GM12878 (cell line): ENCODE data around the gene TMEM121B. TPM values are rescaled to one million over a fixed set of nuclear protein-coding genes. Genes with fewer than 3 reads are reported as not detected.

ENCODE experiments used
- ETV6 ChIP-seq, 2 experiments: fragments of 450-650 bp in 1 of 2; IDR thresholded peaks in 1 of 2; conservative IDR thresholded peaks in 1 of 2; 2 replicates each; pipeline ENCODE4 v1.6.1; 2014; ENCODE audit warnings: antibody characterized with exemption in 1 of 2, borderline replicate concordance in 1 of 2, low read depth in 1 of 2, mild to moderate bottlenecking in 1 of 2, moderate library complexity in 1 of 2
- KDM1A ChIP-seq: fragments of 200-600 bp; sonication (generic); IDR thresholded peaks from 2 replicates; pipeline ENCODE4 v1.6.1; 2016; ENCODE audit warnings: borderline replicate concordance
- STAT1 ChIP-seq: fragments of 450-650 bp; conservative IDR thresholded peaks from 2 replicates; pipeline ENCODE4 v1.6.1; 2014; ENCODE audit warnings: antibody characterized with exemption, mild to moderate bottlenecking
- YBX1 ChIP-seq: fragments of 450-650 bp; IDR thresholded peaks from 2 replicates; pipeline ENCODE4 v1.6.1; 2016; ENCODE audit warnings: antibody characterized with exemption
- polyA plus RNA-seq, 11 experiments: library from polyadenylated mRNA; depleted of rRNA in 4 of 11; unstranded in 6 of 11; stranded (reverse) in 5 of 11; fragments of >200 nt; fragmentation: Nextera tagmentation in 4 of 11; fragmentation: Illumina TruSeq in 1 of 11; extraction: Ambion mirVana in 4 of 11; extraction: Trizol in 1 of 11; gene quantifications; 1 replicate in 1 of 11; 2 replicates in 10 of 11; pipeline versions ENCODE4 v1.2.1 to v1.2.3, GENCODE V29; 2011 to 2016; ENCODE audit warnings: inconsistent platforms in 2 of 11, missing spikeins in 2 of 11, low read depth in 1 of 11
- total RNA-seq, 4 experiments: library from RNA; depleted of rRNA in 3 of 4; stranded (reverse); fragments of >200 nt in 3 of 4; fragmentation: Illumina TruSeq in 1 of 4; extraction: Trizol in 1 of 4; gene quantifications; 2 replicates each; pipeline versions ENCODE4 v1.2.1 to v1.2.3, GENCODE V29; 2013 to 2021
- TF ChIP-seq, protein P1 (sequence below): fragments of 450-650 bp; conservative IDR thresholded peaks from 2 replicates; pipeline ENCODE4 v1.6.1; 2017; ENCODE audit warnings: mild to moderate bottlenecking, moderate library complexity
- TF ChIP-seq, protein P2 (sequence below): fragments of 450-650 bp; IDR thresholded peaks from 2 replicates; pipeline ENCODE4 v1.6.1; 2017; ENCODE audit warnings: mild to moderate bottlenecking
- TF ChIP-seq, protein P3 (sequence below), 3 experiments: IDR thresholded peaks in 2 of 3; conservative IDR thresholded peaks in 1 of 3; 2 replicates each; pipeline ENCODE4 v1.5.1; 2011; ENCODE audit warnings: low read depth in 3 of 3, low read length in 3 of 3, mild to moderate bottlenecking in 3 of 3, control low read depth in 2 of 3, moderate library complexity in 2 of 3, inconsistent platforms in 1 of 3, mixed read lengths in 1 of 3; ENCODE audit not compliant: control insufficient read depth in 2 of 3, insufficient read depth in 1 of 3; ENCODE audit errors: extremely low read depth in 1 of 3

Gene TMEM121B
- total and polyA plus RNA-seq, 10 of the 15 experiments (the other 5 are each of a cell fraction or from before 2014, with no cell fraction given), result 0.02 to 0.10 (median 0.06) TPM; not detected in 5

DNA sequence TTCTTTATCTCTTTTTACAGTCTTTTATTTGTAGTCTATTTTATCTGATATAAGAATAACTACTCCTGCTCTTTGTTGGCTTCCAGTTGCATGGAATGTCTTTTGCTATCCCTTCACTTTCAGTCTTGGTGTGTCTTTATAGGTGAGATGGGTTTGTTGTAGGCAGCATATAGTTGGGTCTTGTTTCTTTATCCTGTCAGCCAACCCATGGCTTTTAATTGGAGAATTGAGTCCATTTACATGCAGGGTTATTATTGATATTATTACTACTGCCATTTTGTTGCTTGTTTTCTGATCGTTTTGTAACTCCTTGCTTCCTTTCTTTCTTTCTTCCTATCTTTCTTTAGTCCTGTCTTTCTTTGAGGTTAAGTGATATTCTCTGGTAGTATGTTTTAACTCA, 48.3 kb downstream of the TMEM121B start (continued):
- TF ChIP-seq, protein P1, sequence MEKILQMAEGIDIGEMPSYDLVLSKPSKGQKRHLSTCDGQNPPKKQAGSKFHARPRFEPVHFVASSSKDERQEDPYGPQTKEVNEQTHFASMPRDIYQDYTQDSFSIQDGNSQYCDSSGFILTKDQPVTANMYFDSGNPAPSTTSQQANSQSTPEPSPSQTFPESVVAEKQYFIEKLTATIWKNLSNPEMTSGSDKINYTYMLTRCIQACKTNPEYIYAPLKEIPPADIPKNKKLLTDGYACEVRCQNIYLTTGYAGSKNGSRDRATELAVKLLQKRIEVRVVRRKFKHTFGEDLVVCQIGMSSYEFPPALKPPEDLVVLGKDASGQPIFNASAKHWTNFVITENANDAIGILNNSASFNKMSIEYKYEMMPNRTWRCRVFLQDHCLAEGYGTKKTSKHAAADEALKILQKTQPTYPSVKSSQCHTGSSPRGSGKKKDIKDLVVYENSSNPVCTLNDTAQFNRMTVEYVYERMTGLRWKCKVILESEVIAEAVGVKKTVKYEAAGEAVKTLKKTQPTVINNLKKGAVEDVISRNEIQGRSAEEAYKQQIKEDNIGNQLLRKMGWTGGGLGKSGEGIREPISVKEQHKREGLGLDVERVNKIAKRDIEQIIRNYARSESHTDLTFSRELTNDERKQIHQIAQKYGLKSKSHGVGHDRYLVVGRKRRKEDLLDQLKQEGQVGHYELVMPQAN, result no peak
- TF ChIP-seq, protein P2, sequence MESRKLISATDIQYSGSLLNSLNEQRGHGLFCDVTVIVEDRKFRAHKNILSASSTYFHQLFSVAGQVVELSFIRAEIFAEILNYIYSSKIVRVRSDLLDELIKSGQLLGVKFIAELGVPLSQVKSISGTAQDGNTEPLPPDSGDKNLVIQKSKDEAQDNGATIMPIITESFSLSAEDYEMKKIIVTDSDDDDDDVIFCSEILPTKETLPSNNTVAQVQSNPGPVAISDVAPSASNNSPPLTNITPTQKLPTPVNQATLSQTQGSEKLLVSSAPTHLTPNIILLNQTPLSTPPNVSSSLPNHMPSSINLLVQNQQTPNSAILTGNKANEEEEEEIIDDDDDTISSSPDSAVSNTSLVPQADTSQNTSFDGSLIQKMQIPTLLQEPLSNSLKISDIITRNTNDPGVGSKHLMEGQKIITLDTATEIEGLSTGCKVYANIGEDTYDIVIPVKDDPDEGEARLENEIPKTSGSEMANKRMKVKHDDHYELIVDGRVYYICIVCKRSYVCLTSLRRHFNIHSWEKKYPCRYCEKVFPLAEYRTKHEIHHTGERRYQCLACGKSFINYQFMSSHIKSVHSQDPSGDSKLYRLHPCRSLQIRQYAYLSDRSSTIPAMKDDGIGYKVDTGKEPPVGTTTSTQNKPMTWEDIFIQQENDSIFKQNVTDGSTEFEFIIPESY, result no peak
- no peak for TF ChIP-seq YBX1
- TF ChIP-seq ETV6 (conservative IDR thresholded peaks at IDR 0.05 in 1 of 2, IDR thresholded peaks at IDR 0.05 in 1 of 2; ENCODE audit: borderline replicate concordance in 1 of 2, low read depth in 1 of 2), result no peak
- TF ChIP-seq STAT1, result no peak
- TF ChIP-seq, protein P3, sequence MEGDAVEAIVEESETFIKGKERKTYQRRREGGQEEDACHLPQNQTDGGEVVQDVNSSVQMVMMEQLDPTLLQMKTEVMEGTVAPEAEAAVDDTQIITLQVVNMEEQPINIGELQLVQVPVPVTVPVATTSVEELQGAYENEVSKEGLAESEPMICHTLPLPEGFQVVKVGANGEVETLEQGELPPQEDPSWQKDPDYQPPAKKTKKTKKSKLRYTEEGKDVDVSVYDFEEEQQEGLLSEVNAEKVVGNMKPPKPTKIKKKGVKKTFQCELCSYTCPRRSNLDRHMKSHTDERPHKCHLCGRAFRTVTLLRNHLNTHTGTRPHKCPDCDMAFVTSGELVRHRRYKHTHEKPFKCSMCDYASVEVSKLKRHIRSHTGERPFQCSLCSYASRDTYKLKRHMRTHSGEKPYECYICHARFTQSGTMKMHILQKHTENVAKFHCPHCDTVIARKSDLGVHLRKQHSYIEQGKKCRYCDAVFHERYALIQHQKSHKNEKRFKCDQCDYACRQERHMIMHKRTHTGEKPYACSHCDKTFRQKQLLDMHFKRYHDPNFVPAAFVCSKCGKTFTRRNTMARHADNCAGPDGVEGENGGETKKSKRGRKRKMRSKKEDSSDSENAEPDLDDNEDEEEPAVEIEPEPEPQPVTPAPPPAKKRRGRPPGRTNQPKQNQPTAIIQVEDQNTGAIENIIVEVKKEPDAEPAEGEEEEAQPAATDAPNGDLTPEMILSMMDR (IDR thresholded peaks at IDR 0.05 in 2 of 3, conservative IDR thresholded peaks at IDR 0.05 in 1 of 3; ENCODE audit: control insufficient read depth in 2 of 3, extremely low read depth in 1 of 3, insufficient read depth in 1 of 3, low read depth in 3 of 3, low read length in 3 of 3), result no peak
- TF ChIP-seq KDM1A, result no peak
- TF ChIP-seq, all 136 proteins: peak for 0

Other genes starting within 250 kb of the TMEM121B start
- not detected in 2 replicates for gene GAB4, start 113.1 kb downstream of the TMEM121B start, total RNA-seq (2014; rRNA removed)
- gene GAB4, start 113.1 kb downstream of the TMEM121B start, total RNA-seq (2014; rRNA removed; fragmentation: Illumina TruSeq; extraction: Trizol), result not detected in 2 replicates
- gene GAB4, start 113.1 kb downstream of the TMEM121B start, total RNA-seq (2021), result not detected in 2 replicates
- not detected in 2 replicates for gene GAB4, start 113.1 kb downstream of the TMEM121B start, polyA plus RNA-seq (2011; rRNA removed)
- not detected in 2 replicates for gene GAB4, start 113.1 kb downstream of the TMEM121B start, polyA plus RNA-seq (2014; fragmentation: Illumina TruSeq; extraction: Trizol)
- gene GAB4, start 113.1 kb downstream of the TMEM121B start, polyA plus RNA-seq (2014; fragmentation: Nextera tagmentation; extraction: Ambion mirVana), result not detected
- gene GAB4, start 113.1 kb downstream of the TMEM121B start, polyA plus RNA-seq (2014; rRNA removed), result not detected in 2 replicates
- gene GAB4, start 113.1 kb downstream of the TMEM121B start, polyA plus RNA-seq (2016; fragmentation: Nextera tagmentation; extraction: Ambion mirVana), result not detected
- 3.8 and 4.2 TPM in 2 replicates for gene IL17RA, start 36.4 kb downstream of the TMEM121B start, total RNA-seq (2014; rRNA removed)
- gene IL17RA, start 36.4 kb downstream of the TMEM121B start, total RNA-seq (2014; rRNA removed; fragmentation: Illumina TruSeq; extraction: Trizol), result 3.0 and 3.1 TPM in 2 replicates
- gene IL17RA, start 36.4 kb downstream of the TMEM121B start, total RNA-seq (2021), result 9.4 and 10.2 TPM in 2 replicates
- 5.9 and 9.9 TPM in 2 replicates for gene IL17RA, start 36.4 kb downstream of the TMEM121B start, polyA plus RNA-seq (2011; rRNA removed)
- 3.8 and 5.1 TPM in 2 replicates for gene IL17RA, start 36.4 kb downstream of the TMEM121B start, polyA plus RNA-seq (2014; fragmentation: Illumina TruSeq; extraction: Trizol)
- gene IL17RA, start 36.4 kb downstream of the TMEM121B start, polyA plus RNA-seq (2014; fragmentation: Nextera tagmentation; extraction: Ambion mirVana), result under 1 TPM; 0.71 to 0.75 TPM
- gene IL17RA, start 36.4 kb downstream of the TMEM121B start, polyA plus RNA-seq (2014; rRNA removed), result 4.1 and 4.7 TPM in 2 replicates
- 1 to 10 TPM; 6.4 to 9.7 TPM for gene IL17RA, start 36.4 kb downstream of the TMEM121B start, polyA plus RNA-seq (2016; fragmentation: Nextera tagmentation; extraction: Ambion mirVana)
- 47.8 and 54.1 TPM in 2 replicates for gene HDHD5, start 37.9 kb upstream of the TMEM121B start, total RNA-seq (2014; rRNA removed)
- 25.8 and 27.1 TPM in 2 replicates for gene HDHD5, start 37.9 kb upstream of the TMEM121B start, total RNA-seq (2014; rRNA removed; fragmentation: Illumina TruSeq; extraction: Trizol)
- gene HDHD5, start 37.9 kb upstream of the TMEM121B start, total RNA-seq (2021), result 46.4 and 47.0 TPM in 2 replicates
- 45.2 and 67.4 TPM in 2 replicates for gene HDHD5, start 37.9 kb upstream of the TMEM121B start, polyA plus RNA-seq (2011; rRNA removed)
- 8.9 and 27.4 TPM in 2 replicates for gene HDHD5, start 37.9 kb upstream of the TMEM121B start, polyA plus RNA-seq (2014; fragmentation: Illumina TruSeq; extraction: Trizol)
- gene HDHD5, start 37.9 kb upstream of the TMEM121B start, polyA plus RNA-seq (2014; fragmentation: Nextera tagmentation; extraction: Ambion mirVana), result 1 to 10 TPM; 1.7 to 7.7 TPM
- gene HDHD5, start 37.9 kb upstream of the TMEM121B start, polyA plus RNA-seq (2014; rRNA removed), result 51.9 and 52.8 TPM in 2 replicates
- 10 to 100 TPM; 67.3 to 68.0 TPM for gene HDHD5, start 37.9 kb upstream of the TMEM121B start, polyA plus RNA-seq (2016; fragmentation: Nextera tagmentation; extraction: Ambion mirVana)
- 10.2 and 10.3 TPM in 2 replicates for gene ADA2, start 98.1 kb upstream of the TMEM121B start, total RNA-seq (2014; rRNA removed)
- gene ADA2, start 98.1 kb upstream of the TMEM121B start, total RNA-seq (2014; rRNA removed; fragmentation: Illumina TruSeq; extraction: Trizol), result 7.2 and 8.1 TPM in 2 replicates
- 24.5 and 24.7 TPM in 2 replicates for gene ADA2, start 98.1 kb upstream of the TMEM121B start, total RNA-seq (2021)
- 6.2 and 10.4 TPM in 2 replicates for gene ADA2, start 98.1 kb upstream of the TMEM121B start, polyA plus RNA-seq (2011; rRNA removed)
- gene ADA2, start 98.1 kb upstream of the TMEM121B start, polyA plus RNA-seq (2014; fragmentation: Illumina TruSeq; extraction: Trizol), result 21.2 and 21.4 TPM in 2 replicates
- gene ADA2, start 98.1 kb upstream of the TMEM121B start, polyA plus RNA-seq (2014; fragmentation: Nextera tagmentation; extraction: Ambion mirVana), result 1 to 10 TPM; 5.5 to 7.1 TPM
- gene ADA2, start 98.1 kb upstream of the TMEM121B start, polyA plus RNA-seq (2014; rRNA removed), result 12.6 and 16.5 TPM in 2 replicates
- gene ADA2, start 98.1 kb upstream of the TMEM121B start, polyA plus RNA-seq (2016; fragmentation: Nextera tagmentation; extraction: Ambion mirVana), result 1 to 10 TPM; 7.0 to 7.5 TPM
- gene CECR2, start 248.1 kb upstream of the TMEM121B start, total RNA-seq (2014; rRNA removed), result not detected in 2 replicates
- not detected in 2 replicates for gene CECR2, start 248.1 kb upstream of the TMEM121B start, total RNA-seq (2014; rRNA removed; fragmentation: Illumina TruSeq; extraction: Trizol)
- gene CECR2, start 248.1 kb upstream of the TMEM121B start, total RNA-seq (2021), result 0.08 and 0.13 TPM in 2 replicates
- gene CECR2, start 248.1 kb upstream of the TMEM121B start, polyA plus RNA-seq (2011; rRNA removed), result 0.01 TPM in 2 replicates
- not detected in 2 replicates for gene CECR2, start 248.1 kb upstream of the TMEM121B start, polyA plus RNA-seq (2014; fragmentation: Illumina TruSeq; extraction: Trizol)
- gene CECR2, start 248.1 kb upstream of the TMEM121B start, polyA plus RNA-seq (2014; fragmentation: Nextera tagmentation; extraction: Ambion mirVana), result not detected
- gene CECR2, start 248.1 kb upstream of the TMEM121B start, polyA plus RNA-seq (2014; rRNA removed), result not detected in 2 replicates
- under 1 TPM in 1 of 2 experiments, not detected in 1; 0.01 TPM for gene CECR2, start 248.1 kb upstream of the TMEM121B start, polyA plus RNA-seq (2016; fragmentation: Nextera tagmentation; extraction: Ambion mirVana)